HUES48 (cell line): ENCODE measurements around the gene RASSF1.

Experiments used
- H3K27ac ChIP-seq: one replicate; pipeline ENCODE4 v1.7.0; 2013; ENCODE audit warnings: low read depth, low read length, inconsistent platforms
- H3K27me3 ChIP-seq: 2 replicates; pipeline ENCODE4 v1.6.1; 2013; ENCODE audit warnings: mild to moderate bottlenecking, low read length; ENCODE audit not compliant: control insufficient read depth, insufficient read depth
- H3K36me3 ChIP-seq: 2 replicates; pipeline ENCODE4 v1.6.1; 2013; ENCODE audit warnings: low read length; ENCODE audit not compliant: control insufficient read depth, insufficient read depth
- H3K4me1 ChIP-seq: 2 replicates; pipeline ENCODE4 v1.6.1; 2013; ENCODE audit warnings: mild to moderate bottlenecking, low read length; ENCODE audit not compliant: control insufficient read depth, insufficient read depth
- H3K4me3 ChIP-seq: 2 replicates; pipeline ENCODE4 v1.5.1; 2013; ENCODE audit warnings: mild to moderate bottlenecking, low read depth, low read length
- H3K9ac ChIP-seq: 2 replicates; pipeline ENCODE4 v1.6.1; 2013; ENCODE audit warnings: mild to moderate bottlenecking, low read depth, low read length, moderate library complexity
- H3K9me3 ChIP-seq: 2 replicates; pipeline ENCODE4 v1.6.1; 2013; ENCODE audit warnings: low read length; ENCODE audit not compliant: control insufficient read depth, insufficient read depth

Gene RASSF1

GRCh38 chr3:50365080-50365841 lies 24.6 kb upstream of the RASSF1 start:
- Histone ChIP-seq H3K36me3 (no peaks in the 10 kb centered on the region), H3K4me3 (peak overlapping the region; percentile 59), H3K27me3 (peaks cover 16% of the 10 kb centered on the region), H3K9ac (peak overlapping the region; percentile 41), H3K27ac (no peak overlapping the region), H3K4me1 (peaks cover 5% of the 10 kb centered on the region; the same call in 1 of the 2 replicates), H3K9me3 (no peaks in the 10 kb centered on the region)

- Histone ChIP-seq H3K36me3 (no peaks in the 10 kb centered on the region), H3K27me3 (peaks cover 16% of the 10 kb centered on the region), H3K4me3 (peak overlapping the region; percentile 59), H3K9ac (no peak overlapping the region), H3K9me3 (no peaks in the 10 kb centered on the region), H3K27ac (peak overlapping the region; percentile 4), H3K4me1 (peaks cover 10% of the 10 kb centered on the region; the same call in 1 of the 2 replicates)
Observed at GRCh38 chr3:50364573-50365079, 24.0 kb upstream of the RASSF1 start.

GRCh38 chr3:50359760-50360110 lies 19.1 kb upstream of the RASSF1 start:
- Histone ChIP-seq H3K4me1 (peaks cover 18% of the 10 kb centered on the region), H3K36me3 (peaks cover 26% of the 10 kb centered on the region), H3K4me3 (peak overlapping the region; percentile 57), H3K9ac (no peak overlapping the region), H3K27me3 (peaks cover 8% of the 10 kb centered on the region; the same call in 1 of the 2 replicates), H3K9me3 (no peaks in the 10 kb centered on the region), H3K27ac (no peak overlapping the region)

GRCh38 chr3:50358911-50359759 lies 18.5 kb upstream of the RASSF1 start, which contains the start of gene TMEM115:
Gene TMEM115 (minus strand): TSS chr3:50359521. CDS start chr3:50359063, 458 bp downstream.
- peak within 1 kb of the TSS; percentile 53 for H3K9ac ChIP-seq
- H3K27me3 ChIP-seq, result peaks cover 5% of the 10 kb centered on the region; the same call in 1 of the 2 replicates
- peak within 1 kb of the TSS; percentile 79 for H3K4me3 ChIP-seq
- H3K36me3 ChIP-seq, result peaks cover 32% of the 10 kb centered on the region
- no peaks in the 10 kb centered on the region for H3K9me3 ChIP-seq
- H3K27ac ChIP-seq, result no peak within 1 kb of the TSS
- peaks cover 18% of the 10 kb centered on the region for H3K4me1 ChIP-seq

- H3K9me3 ChIP-seq, result no peaks in the 10 kb centered on the region
- peak overlapping the region; percentile 53; the same call in 1 of the 2 replicates for H3K9ac ChIP-seq
- no peak overlapping the region for H3K27ac ChIP-seq
Observed at GRCh38 chr3:50358355-50358910, 17.8 kb upstream of the RASSF1 start.

GRCh38 chr3:50357481-50357880 lies 16.8 kb upstream of the RASSF1 start:
- Histone ChIP-seq H3K4me1 (peaks cover 18% of the 10 kb centered on the region), H3K27me3 (no peaks in the 10 kb centered on the region), H3K4me3 (0 out of 2 replicates have a peak overlapping the region, but pooled peaks have one; percentile 79), H3K36me3 (peaks cover 44% of the 10 kb centered on the region), H3K9me3 (no peaks in the 10 kb centered on the region), H3K9ac (no peak overlapping the region), H3K27ac (no peak overlapping the region)

More at GRCh38 chr3:50358355-50358910, 17.8 kb upstream of the RASSF1 start:
- H3K4me3 ChIP-seq, result peak overlapping the region; percentile 79
- H3K4me1 ChIP-seq, result peaks cover 18% of the 10 kb centered on the region
- peaks cover 39% of the 10 kb centered on the region for H3K36me3 ChIP-seq
- peaks cover 2% of the 10 kb centered on the region; the same call in 1 of the 2 replicates for H3K27me3 ChIP-seq

GRCh38 chr3:50356553-50356952 lies 15.9 kb upstream of the RASSF1 start:
- Histone ChIP-seq H3K4me1 (peaks cover 18% of the 10 kb centered on the region), H3K36me3 (peaks cover 44% of the 10 kb centered on the region), H3K9me3 (no peaks in the 10 kb centered on the region), H3K27ac (no peak overlapping the region), H3K4me3 (no peak overlapping the region), H3K9ac (no peak overlapping the region), H3K27me3 (no peaks in the 10 kb centered on the region)

- Histone ChIP-seq H3K9ac (no peak overlapping the region), H3K36me3 (peaks cover 44% of the 10 kb centered on the region)
Observed at GRCh38 chr3:50355829-50356552, 15.4 kb upstream of the RASSF1 start.

GRCh38 chr3:50354850-50355249 lies 14.2 kb upstream of the RASSF1 start:
- H3K36me3 ChIP-seq, result peaks cover 44% of the 10 kb centered on the region
- H3K4me3 ChIP-seq, result no peak overlapping the region
- H3K27ac ChIP-seq, result no peak overlapping the region
- H3K9ac ChIP-seq, result no peak overlapping the region
- peaks cover 22% of the 10 kb centered on the region for H3K4me1 ChIP-seq
- H3K27me3 ChIP-seq, result no peaks in the 10 kb centered on the region
- no peaks in the 10 kb centered on the region for H3K9me3 ChIP-seq

More at GRCh38 chr3:50355829-50356552, 15.4 kb upstream of the RASSF1 start:
- Histone ChIP-seq H3K27ac (no peak overlapping the region), H3K27me3 (no peaks in the 10 kb centered on the region), H3K4me1 (peaks cover 21% of the 10 kb centered on the region), H3K4me3 (no peak overlapping the region), H3K9me3 (no peaks in the 10 kb centered on the region)

- H3K4me1 ChIP-seq, result peaks cover 19% of the 10 kb centered on the region
Observed at GRCh38 chr3:50354186-50354764, 13.6 kb upstream of the RASSF1 start.

More at GRCh38 chr3:50354186-50354764, 13.6 kb upstream of the RASSF1 start:
- H3K9ac ChIP-seq, result no peak overlapping the region
- no peak overlapping the region for H3K27ac ChIP-seq
- peaks cover 44% of the 10 kb centered on the region for H3K36me3 ChIP-seq
- no peaks in the 10 kb centered on the region for H3K27me3 ChIP-seq
- no peak overlapping the region for H3K4me3 ChIP-seq
- H3K9me3 ChIP-seq, result no peaks in the 10 kb centered on the region
